Measurements from ENCODE around the gene RPS4Y2. TPM values are rescaled to one million over a fixed set of nuclear protein-coding genes. Genes with fewer than 3 reads are reported as not detected.

RPS4Y2 gene
- not detected in 2 replicates for total RNA-seq
- polyA plus RNA-seq = not detected in 2 replicates

- Histone ChIP-seq H3K4me3 (no peak within 1 kb of the TSS), H3K27ac (no peak within 1 kb of the TSS), H3K36me3 (replicated peaks; ENCODE audit: insufficient read depth, low read depth) (no peaks in the 10 kb centered on the region), H2AFZ (no peak within 1 kb of the TSS), H3K4me1 (ENCODE audit: insufficient read depth) (no peaks in the 10 kb centered on the region), H3K4me2 (no peak within 1 kb of the TSS), H3K27me3 (no peaks in the 10 kb centered on the region), H4K20me1 (ENCODE audit: insufficient read depth, poor library complexity, severe bottlenecking) (no peaks in the 10 kb centered on the region), H3K9me2 (replicated peaks; ENCODE audit: insufficient read depth) (no peaks in the 10 kb centered on the region), H3K79me2 (no peaks in the 10 kb centered on the region), H3K9me3 (ENCODE audit: low read depth) (no peaks in the 10 kb centered on the region)
- WGBS (ENCODE audit: low lambda C conversion rate, missing lambda C conversion rate) = no CpG with 5 or more reads among the region's 20 CpGs
- DNase-seq (ENCODE audit: low spot score) = no peak
- TF ChIP-seq EZH2phosphoT487 (IDR thresholded peaks at IDR 0.05; ENCODE audit: low read depth, severe bottlenecking, unreplicated experiment) = no peak
- TF ChIP-seq CTCF (IDR thresholded peaks at IDR 0.05; ENCODE audit: poor library complexity) = no peak
- TF ChIP-seq EZH2 (IDR thresholded peaks at IDR 0.05; ENCODE audit: borderline replicate concordance) = no peak
Measured at GRCh38 chrY:20755808-20756207, at the start of gene RPS4Y2. Gene RPS4Y2 (plus strand): TSS chrY:20756108. CDS start chrY:20756164, 56 bp downstream.

- TF ChIP-seq EZH2 (IDR thresholded peaks at IDR 0.05; ENCODE audit: borderline replicate concordance) = no peak
- no CpG with 5 or more reads among the region's 4 CpGs for WGBS (ENCODE audit: low lambda C conversion rate, missing lambda C conversion rate)
- H3K4me3 ChIP-seq = no peak overlapping the region
Measured at GRCh38 chrY:20714391-20714790, 41.5 kb upstream of the RPS4Y2 start.

GRCh38 chrY:20726184-20726907 lies 29.6 kb upstream of the RPS4Y2 start:
- Histone ChIP-seq H3K79me2 (no peaks in the 10 kb centered on the region), H3K27me3 (no peaks in the 10 kb centered on the region), H3K4me1 (ENCODE audit: insufficient read depth) (no peaks in the 10 kb centered on the region), H3K9me3 (ENCODE audit: low read depth) (no peaks in the 10 kb centered on the region), H3K27ac (no peak overlapping the region), H4K20me1 (ENCODE audit: insufficient read depth, poor library complexity, severe bottlenecking) (no peaks in the 10 kb centered on the region), H3K4me3 (no peak overlapping the region), H3K9me2 (replicated peaks; ENCODE audit: insufficient read depth) (no peaks in the 10 kb centered on the region), H2AFZ (no peak overlapping the region), H3K36me3 (replicated peaks; ENCODE audit: insufficient read depth, low read depth) (no peaks in the 10 kb centered on the region), H3K4me2 (no peak overlapping the region)
- no CpG with 5 or more reads among the region's 11 CpGs for WGBS (ENCODE audit: low lambda C conversion rate, missing lambda C conversion rate)
- DNase-seq (ENCODE audit: low spot score) = no peak
- TF ChIP-seq CTCF (IDR thresholded peaks at IDR 0.05; ENCODE audit: poor library complexity) = no peak
- no peak for TF ChIP-seq EZH2phosphoT487 (IDR thresholded peaks at IDR 0.05; ENCODE audit: low read depth, severe bottlenecking, unreplicated experiment)
- TF ChIP-seq EZH2 (IDR thresholded peaks at IDR 0.05; ENCODE audit: borderline replicate concordance) = no peak

More at GRCh38 chrY:20714391-20714790, 41.5 kb upstream of the RPS4Y2 start:
- H3K36me3 ChIP-seq (replicated peaks; ENCODE audit: insufficient read depth, low read depth) = no peaks in the 10 kb centered on the region
- no peak overlapping the region for H3K4me2 ChIP-seq
- H3K27ac ChIP-seq = no peak overlapping the region
- no peak for DNase-seq (ENCODE audit: low spot score)
- H3K27me3 ChIP-seq = no peaks in the 10 kb centered on the region
- H2AFZ ChIP-seq = no peak overlapping the region
- H4K20me1 ChIP-seq (ENCODE audit: insufficient read depth, poor library complexity, severe bottlenecking) = no peaks in the 10 kb centered on the region
- no peaks in the 10 kb centered on the region for H3K79me2 ChIP-seq
- no peaks in the 10 kb centered on the region for H3K9me2 ChIP-seq (replicated peaks; ENCODE audit: insufficient read depth)
- no peaks in the 10 kb centered on the region for H3K9me3 ChIP-seq (ENCODE audit: low read depth)
- H3K4me1 ChIP-seq (ENCODE audit: insufficient read depth) = no peaks in the 10 kb centered on the region

GRCh38 chrY:20735200-20735599 lies 20.7 kb upstream of the RPS4Y2 start:
- Histone ChIP-seq H3K9me3 (ENCODE audit: low read depth) (no peaks in the 10 kb centered on the region), H3K36me3 (replicated peaks; ENCODE audit: insufficient read depth, low read depth) (no peaks in the 10 kb centered on the region), H3K79me2 (no peaks in the 10 kb centered on the region), H3K27me3 (no peaks in the 10 kb centered on the region), H2AFZ (no peak overlapping the region), H3K4me2 (no peak overlapping the region), H3K27ac (no peak overlapping the region), H3K9me2 (replicated peaks; ENCODE audit: insufficient read depth) (no peaks in the 10 kb centered on the region), H3K4me3 (no peak overlapping the region), H3K4me1 (ENCODE audit: insufficient read depth) (no peaks in the 10 kb centered on the region), H4K20me1 (ENCODE audit: insufficient read depth, poor library complexity, severe bottlenecking) (no peaks in the 10 kb centered on the region)
- TF ChIP-seq EZH2 (IDR thresholded peaks at IDR 0.05; ENCODE audit: borderline replicate concordance) (no peak), CTCF (IDR thresholded peaks at IDR 0.05; ENCODE audit: poor library complexity) (no peak), EZH2phosphoT487 (IDR thresholded peaks at IDR 0.05; ENCODE audit: low read depth, severe bottlenecking, unreplicated experiment) (no peak)
- no peak for DNase-seq (ENCODE audit: low spot score)
- no CpG with 5 or more reads among the region's 1 CpG for WGBS (ENCODE audit: low lambda C conversion rate, missing lambda C conversion rate)
